Amniotic epithelial cell (primary cell): Measurements from ENCODE around the gene HNRNPH2.
A peak's percentile ranks its signal among the peaks of the same experiment; 100 is the strongest.

Experiments
- DNase-seq: peaks from one replicate; pipeline ENCODE4 v3.0.0-alpha.2; 2010; ENCODE audit warnings: low read depth

Gene HNRNPH2

GRCh38 chrX:101462892-101463291 lies 54.9 kb downstream of the HNRNPH2 start:
- DNase-seq, result peak; percentile 41
